ENCODE measurements around the gene SSR3.

The SSR3 gene

GRCh38 chr3:156507285-156507684 is 47.6 kb downstream of the SSR3 start:
- H3K4me3 ChIP-seq (ENCODE audit: low read depth, low read length): no peak overlapping the region
- TF ChIP-seq MYC (IDR thresholded peaks at IDR 0.05; ENCODE audit: low read depth, low read length): no peak
- no peak for DNase-seq (ENCODE audit: low read depth)

GRCh38 chr3:156498307-156498706 is 56.6 kb downstream of the SSR3 start:
- no peak for DNase-seq (ENCODE audit: low read depth)
- TF ChIP-seq MYC (IDR thresholded peaks at IDR 0.05; ENCODE audit: low read depth, low read length): no peak
- no peak for TF ChIP-seq CTCF (IDR thresholded peaks at IDR 0.05; ENCODE audit: low read depth, low read length)
- TF ChIP-seq MAX (IDR thresholded peaks at IDR 0.05; ENCODE audit: low read depth, low read length): no peak
- TF ChIP-seq POLR2A (IDR thresholded peaks at IDR 0.05; ENCODE audit: extremely low read depth, insufficient read length): no peak
- no peak overlapping the region for H3K4me3 ChIP-seq (ENCODE audit: low read depth, low read length)

GRCh38 chr3:156497326-156497725 is 57.6 kb downstream of the SSR3 start:
- H3K4me3 ChIP-seq (ENCODE audit: low read depth, low read length): no peak overlapping the region
- DNase-seq (ENCODE audit: low read depth): no peak
- no peak for TF ChIP-seq POLR2A (IDR thresholded peaks at IDR 0.05; ENCODE audit: extremely low read depth, insufficient read length)
- TF ChIP-seq MYC (IDR thresholded peaks at IDR 0.05; ENCODE audit: low read depth, low read length): no peak
- no peak for TF ChIP-seq MAX (IDR thresholded peaks at IDR 0.05; ENCODE audit: low read depth, low read length)
- TF ChIP-seq CTCF (IDR thresholded peaks at IDR 0.05; ENCODE audit: low read depth, low read length): no peak

- TF ChIP-seq MAX (IDR thresholded peaks at IDR 0.05; ENCODE audit: low read depth, low read length): no peak
- TF ChIP-seq POLR2A (IDR thresholded peaks at IDR 0.05; ENCODE audit: extremely low read depth, insufficient read length): no peak
- TF ChIP-seq MYC (IDR thresholded peaks at IDR 0.05; ENCODE audit: low read depth, low read length): no peak
- no peak for TF ChIP-seq CTCF (IDR thresholded peaks at IDR 0.05; ENCODE audit: low read depth, low read length)
- no peak overlapping the region for H3K4me3 ChIP-seq (ENCODE audit: low read depth, low read length)
- DNase-seq (ENCODE audit: low read depth): no peak
These were observed 59.1 kb downstream of the SSR3 start for GRCh38 chr3:156495816-156496215.

- DNase-seq (ENCODE audit: low read depth): no peak
- TF ChIP-seq POLR2A (IDR thresholded peaks at IDR 0.05; ENCODE audit: extremely low read depth, insufficient read length) (no peak), CTCF (IDR thresholded peaks at IDR 0.05; ENCODE audit: low read depth, low read length) (no peak), MAX (IDR thresholded peaks at IDR 0.05; ENCODE audit: low read depth, low read length) (no peak), MYC (IDR thresholded peaks at IDR 0.05; ENCODE audit: low read depth, low read length) (no peak)
- no peak overlapping the region for H3K4me3 ChIP-seq (ENCODE audit: low read depth, low read length)
These were observed 61.0 kb downstream of the SSR3 start for GRCh38 chr3:156493887-156494286.

GRCh38 chr3:156492801-156493261 is 62.1 kb downstream of the SSR3 start:
- DNase-seq (ENCODE audit: low read depth): no peak
- no peak overlapping the region for H3K4me3 ChIP-seq (ENCODE audit: low read depth, low read length)
- TF ChIP-seq MAX (IDR thresholded peaks at IDR 0.05; ENCODE audit: low read depth, low read length) (no peak), CTCF (IDR thresholded peaks at IDR 0.05; ENCODE audit: low read depth, low read length) (no peak), POLR2A (IDR thresholded peaks at IDR 0.05; ENCODE audit: extremely low read depth, insufficient read length) (no peak), MYC (IDR thresholded peaks at IDR 0.05; ENCODE audit: low read depth, low read length) (no peak)
